Activated T-cell treated with anti-CD3 and anti-CD28 coated beads for 24 hours (primary cell): Measurements from ENCODE around the gene TMCC2.
"Not testable (repeated sequence)": the region's sequence is repeated elsewhere in the genome, so short reads cannot be mapped to it uniquely, and the experiment has no call there.

Experiments used
- DNase-seq: peaks from one replicate; pipeline ENCODE4 v3.0.0-alpha.2; 2020; ENCODE audit warnings: low read depth

Gene TMCC2, protein sequence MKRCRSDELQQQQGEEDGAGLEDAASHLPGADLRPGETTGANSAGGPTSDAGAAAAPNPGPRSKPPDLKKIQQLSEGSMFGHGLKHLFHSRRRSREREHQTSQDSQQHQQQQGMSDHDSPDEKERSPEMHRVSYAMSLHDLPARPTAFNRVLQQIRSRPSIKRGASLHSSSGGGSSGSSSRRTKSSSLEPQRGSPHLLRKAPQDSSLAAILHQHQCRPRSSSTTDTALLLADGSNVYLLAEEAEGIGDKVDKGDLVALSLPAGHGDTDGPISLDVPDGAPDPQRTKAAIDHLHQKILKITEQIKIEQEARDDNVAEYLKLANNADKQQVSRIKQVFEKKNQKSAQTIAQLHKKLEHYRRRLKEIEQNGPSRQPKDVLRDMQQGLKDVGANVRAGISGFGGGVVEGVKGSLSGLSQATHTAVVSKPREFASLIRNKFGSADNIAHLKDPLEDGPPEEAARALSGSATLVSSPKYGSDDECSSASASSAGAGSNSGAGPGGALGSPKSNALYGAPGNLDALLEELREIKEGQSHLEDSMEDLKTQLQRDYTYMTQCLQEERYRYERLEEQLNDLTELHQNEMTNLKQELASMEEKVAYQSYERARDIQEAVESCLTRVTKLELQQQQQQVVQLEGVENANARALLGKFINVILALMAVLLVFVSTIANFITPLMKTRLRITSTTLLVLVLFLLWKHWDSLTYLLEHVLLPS

DNA sequence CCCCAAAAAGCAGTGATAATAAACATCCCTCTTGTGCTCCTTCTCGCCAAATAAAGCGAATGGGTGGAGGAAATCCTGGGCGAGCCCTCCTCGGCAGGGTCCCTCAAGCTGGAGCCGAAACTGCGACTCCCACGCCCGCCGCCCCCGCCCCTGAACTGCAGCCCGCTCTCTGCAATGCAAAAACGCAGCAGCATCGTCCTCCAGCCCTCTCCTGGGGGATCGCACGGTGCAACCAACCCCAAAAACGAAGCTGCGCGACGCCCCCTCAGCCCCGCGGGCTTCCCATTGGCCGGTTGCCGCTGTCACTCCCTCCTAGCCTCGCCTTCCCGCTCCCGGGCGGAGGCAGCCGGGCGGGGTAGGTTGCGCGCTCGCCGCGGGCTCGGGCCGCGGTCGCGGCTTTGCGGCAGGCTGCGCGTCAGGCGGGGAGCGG, at the start of gene TMCC2:
Gene TMCC2, plus strand, starts transcription at position 363 of the 430 bp plus-strand sequence. CDS start 619 bp downstream, outside the sequence.
- DNase-seq = peak; percentile 70

DNA sequence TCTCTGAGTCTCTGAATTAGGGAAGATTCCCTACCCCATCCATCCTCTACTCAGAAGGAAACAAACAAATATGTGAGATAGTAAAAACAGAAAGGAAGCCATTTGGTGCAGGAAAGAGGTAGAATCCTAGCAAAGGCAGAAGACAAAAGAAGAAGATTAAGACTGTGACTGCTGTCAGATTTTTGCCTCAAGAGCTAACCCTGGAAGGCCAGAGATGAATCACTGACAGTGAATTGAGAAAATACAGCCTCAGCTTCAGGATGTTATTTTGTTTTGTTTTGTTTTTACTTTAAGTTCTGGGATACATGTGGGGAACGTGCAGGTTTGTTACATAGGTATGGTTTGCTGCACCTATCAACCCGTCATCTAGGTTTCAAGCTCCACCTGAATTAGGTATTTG, 47.9 kb upstream of the TMCC2 start:
- DNase-seq = no peak

DNA sequence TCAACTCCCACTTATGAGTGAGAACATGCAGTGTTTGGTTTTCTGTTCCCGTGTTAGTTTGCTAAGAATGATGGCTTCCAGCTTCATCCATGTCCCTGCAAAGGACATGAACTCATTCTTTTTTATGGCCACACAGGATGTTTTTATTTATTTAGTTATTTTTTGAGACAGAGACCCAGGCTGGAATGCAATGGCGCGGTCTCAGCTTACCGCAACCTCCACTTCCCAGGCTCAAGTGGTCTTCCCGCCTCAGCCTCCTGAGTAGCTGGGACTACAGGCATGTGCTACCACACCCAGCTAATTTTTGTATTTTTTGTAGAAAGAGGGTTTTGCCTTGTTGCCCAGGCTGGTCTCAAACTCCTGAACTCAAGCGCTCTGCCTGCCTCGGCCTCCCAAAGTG, 47.4 kb upstream of the TMCC2 start:
- DNase-seq = not testable (repeated sequence)

DNA sequence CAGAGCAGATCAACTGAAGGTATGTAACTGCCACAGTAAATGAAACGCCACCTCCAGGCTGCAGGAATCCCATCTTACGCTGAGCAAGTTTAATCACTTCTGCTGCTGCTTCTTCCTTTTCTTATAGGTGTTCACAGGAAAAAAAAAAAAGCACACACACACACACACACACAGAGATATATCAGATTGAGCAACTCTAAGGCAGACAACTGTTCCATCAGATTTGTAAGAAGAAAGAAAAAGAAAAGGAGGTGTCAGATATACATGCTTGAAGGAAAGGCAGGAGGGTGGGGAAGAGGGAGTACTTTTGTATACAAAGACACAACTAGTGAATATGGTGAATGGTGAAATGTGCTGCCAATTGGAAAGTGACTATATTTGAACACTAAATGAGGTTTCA, 44.8 kb upstream of the TMCC2 start:
- DNase-seq = no peak

DNA sequence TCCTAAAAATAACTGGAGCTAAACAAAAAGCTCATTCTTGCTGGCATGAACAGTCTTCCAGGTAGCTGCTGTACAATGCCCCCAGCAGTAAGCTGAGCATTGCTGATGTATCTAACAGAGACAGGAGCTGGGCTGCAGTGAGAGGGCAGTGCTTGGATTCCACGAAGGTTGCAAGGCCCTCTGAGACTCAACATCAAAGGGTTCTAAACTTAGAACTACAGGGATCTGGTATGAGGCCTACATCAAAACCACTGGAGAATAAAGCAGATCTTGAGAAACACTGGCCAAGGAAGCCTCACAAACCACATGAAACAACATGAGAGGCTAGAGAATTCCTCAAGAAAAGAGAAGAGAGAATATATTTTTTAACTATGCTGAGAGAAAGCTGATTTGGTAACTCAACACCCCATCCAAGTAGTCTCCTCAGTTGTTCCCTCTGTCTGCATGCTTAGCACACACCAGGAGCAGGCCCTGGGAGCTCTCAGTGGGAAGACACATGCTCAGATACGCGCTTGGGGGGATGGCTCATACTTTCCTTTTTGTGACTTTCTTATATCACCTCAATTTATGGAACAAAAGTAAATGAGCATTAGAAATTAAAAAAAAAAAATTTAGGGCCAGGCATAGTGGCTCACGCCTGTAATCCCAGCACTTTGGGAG, 43.9 kb upstream of the TMCC2 start:
- DNase-seq = no peak

DNA sequence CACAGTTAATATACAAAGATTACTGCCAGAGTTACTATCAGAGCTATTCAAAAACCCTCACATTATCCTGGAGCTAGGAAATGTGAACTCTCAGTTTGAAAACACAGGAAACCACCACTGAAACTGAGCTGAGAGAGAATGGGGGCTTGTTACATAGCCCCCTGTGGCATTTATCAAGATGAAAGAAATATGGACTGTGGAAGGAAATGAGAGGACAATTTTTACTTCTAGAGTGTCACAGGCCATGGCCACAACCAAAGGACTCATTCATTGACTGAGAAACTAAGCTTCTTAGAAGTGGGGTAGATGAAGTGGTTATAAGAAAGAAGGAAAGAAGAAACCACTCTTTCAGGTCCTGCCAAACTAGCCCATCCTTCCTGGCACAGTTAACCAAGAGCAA, 41.6 kb upstream of the TMCC2 start:
- DNase-seq = no peak

DNA sequence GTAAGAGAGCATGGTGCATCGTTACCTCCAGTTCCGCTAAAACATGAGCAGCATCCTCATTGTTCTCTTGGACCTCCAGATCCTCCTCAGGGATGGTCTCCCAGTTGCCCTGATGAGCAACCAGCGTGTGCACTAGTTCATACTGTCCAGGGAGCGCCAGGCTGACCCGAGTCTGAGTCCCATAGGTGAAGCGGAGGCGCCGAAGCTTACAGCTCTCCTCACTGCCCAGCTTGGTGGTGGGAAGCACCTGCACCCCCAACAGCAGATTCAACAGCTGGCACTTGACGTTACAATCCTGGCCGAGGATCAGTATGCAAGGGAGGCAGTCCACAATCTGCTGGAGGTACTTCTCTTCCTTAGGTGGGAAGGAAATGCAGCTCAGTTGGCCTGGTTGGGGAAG, 40.3 kb upstream of the TMCC2 start:
- no peak for DNase-seq

DNA sequence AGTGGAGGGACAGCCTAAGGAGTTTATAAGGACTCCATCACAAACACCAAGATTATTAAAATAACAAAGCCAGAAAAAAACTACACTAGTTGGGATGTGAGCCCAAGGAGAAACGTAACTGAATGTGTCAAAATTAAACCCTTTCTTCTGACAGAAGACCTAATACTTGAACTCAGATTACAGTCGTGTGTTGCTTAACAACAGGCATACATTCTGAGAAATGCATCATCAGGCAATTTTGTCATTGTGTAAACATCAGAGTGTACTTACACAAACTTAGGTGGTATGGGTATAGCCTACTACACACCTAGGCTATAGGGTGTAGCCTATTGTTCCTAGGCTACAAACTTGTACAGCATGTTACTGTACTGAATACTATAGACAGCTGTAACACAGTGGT, 39.6 kb upstream of the TMCC2 start:
- no peak for DNase-seq

DNA sequence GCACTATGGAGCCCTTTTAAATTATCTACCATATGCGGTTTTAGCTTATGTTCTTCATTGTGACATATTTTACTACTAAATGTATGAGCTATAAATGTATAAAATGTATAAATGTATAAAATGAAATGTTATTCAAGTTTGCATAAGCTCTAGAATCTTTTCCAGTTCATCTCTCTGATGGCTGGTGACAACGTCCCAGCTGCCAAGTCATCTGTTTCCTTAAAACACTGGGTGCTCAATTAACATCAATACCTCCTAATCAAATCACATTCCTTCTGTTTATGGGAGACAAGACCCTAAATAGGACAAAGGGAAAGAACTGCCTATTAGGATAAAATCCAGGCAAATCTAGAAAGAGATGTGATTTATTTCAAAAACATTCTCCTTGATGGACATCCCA, 39.1 kb upstream of the TMCC2 start:
- DNase-seq = no peak

DNA sequence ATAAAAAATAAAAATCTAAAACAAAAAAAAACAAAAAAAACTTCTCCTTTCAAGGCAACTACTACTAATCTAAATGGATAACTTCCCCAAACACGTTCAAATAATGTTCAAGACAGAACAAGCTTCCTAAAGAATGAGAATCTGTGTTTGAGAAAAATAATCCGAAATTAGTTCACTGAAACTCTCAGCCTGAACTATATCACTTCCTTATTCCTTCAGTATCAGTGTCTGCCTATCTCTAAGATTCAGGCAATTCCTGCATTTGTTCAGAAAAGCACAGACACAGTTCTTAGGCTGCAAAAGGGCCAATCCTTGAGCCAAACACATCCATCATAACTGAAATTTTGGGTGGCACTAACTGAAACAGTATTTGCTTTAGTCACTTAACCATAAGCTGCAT, 38.6 kb upstream of the TMCC2 start:
- DNase-seq = no peak

DNA sequence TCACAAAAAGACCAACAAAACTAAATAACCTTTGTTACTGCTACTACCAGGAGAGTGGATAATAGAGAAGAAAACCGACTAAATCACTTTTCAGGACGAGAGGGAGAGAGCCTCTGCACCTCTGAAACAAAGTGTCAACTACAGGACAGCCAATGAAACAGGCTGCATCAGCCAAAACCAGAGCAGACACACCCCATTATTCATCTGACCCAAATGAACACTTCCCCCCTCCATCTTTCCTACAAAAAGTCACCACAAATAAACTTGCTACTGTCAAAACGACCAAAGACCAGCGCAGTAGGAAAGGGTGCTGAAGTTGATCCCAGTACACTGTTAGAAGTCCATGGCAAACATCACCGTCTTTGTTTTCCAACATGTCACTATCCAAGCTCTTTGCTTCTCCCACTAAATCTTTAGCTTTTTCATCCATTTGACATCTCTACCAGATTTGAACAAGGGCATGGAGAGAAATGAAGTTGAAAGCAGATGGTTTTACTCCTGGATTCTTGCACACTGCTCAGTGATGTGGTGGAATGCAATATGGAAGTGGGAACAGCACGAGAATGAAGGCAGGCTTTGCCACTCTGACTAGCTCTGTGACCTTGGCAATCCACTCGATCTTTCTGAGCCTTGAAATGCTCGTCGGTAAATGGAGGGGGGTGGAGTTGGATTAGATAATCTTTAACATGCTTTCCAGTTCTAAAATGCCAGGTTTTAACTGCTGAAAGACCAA, 36.7 kb upstream of the TMCC2 start:
- no peak for DNase-seq

DNA sequence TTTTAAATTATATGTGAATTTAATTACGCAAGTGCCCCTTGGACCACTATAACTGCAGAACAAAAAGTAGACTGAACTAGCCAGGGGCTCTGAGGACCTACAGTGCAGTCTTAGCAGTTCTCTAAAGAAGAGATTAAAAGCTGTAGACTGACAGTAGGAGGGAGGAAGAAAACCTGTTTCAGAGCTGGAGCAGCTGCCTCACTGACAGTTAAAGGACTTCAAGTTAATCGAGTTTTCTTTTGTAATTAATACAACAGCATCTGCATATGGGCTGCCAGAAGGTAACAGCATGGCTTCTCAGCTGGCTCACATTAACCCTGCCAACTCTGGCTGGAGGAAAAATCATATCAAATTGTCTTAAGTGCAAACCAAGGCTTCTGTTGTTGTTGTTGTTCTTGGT, 36.1 kb upstream of the TMCC2 start:
- DNase-seq = no peak

DNA sequence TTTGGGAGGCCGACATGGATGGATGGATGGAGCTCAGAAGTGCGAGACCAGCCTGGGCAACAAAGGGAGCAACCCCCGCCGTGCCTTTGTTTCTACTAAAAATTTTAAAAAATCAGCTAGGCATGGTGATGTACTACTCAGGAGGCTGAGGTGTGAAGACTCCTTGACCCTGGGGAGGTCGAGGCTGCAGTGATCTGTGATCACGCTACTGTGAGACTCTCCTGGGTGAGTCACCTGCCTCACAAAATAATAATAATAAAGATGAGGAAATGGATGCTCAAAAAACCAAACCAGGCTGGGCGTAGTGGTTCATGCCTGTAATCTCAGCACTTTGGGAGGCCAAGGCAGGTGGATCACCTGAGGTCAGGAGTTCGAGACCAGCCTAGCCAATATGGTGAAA, 35.5 kb upstream of the TMCC2 start:
- no peak for DNase-seq

DNA sequence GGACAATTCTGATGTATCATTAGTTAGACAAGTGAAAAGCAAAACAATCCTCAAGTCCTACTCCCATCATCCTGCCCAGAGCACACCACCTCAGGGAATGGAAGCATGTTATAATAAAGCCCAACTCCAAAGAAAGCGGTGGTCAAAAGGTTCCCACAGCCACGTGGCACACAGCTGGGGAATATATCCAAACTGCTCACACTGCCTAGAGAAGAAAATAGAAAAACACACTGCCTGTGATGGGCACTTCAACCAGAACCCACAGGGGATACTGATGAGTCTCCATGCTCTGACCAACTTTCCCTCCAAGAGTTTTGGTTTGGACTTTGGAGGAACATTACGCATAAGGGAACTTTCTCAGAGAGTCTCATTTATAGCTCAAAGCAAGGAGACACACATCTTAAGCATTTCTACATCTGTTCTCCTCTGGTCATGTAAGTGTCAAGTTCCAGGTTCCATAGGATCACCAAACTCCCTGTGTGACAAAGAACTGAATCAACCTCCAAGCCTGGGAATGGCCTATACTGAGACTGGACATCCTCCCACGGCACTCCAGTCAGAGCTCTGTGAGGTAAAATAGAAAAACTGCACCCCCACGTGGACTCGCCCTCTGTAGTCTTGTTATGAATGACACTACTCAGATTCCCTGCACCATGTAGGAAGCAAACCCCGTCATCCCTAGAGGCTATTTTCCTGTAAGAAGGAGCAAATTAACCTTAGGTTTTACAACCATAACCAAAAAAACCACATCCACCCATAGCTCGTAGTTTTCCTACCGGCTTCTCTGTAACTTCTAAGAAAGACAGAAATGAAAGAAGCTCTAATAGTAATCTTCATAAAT, 28.4 kb upstream of the TMCC2 start:
- DNase-seq = peak; percentile 37

DNA sequence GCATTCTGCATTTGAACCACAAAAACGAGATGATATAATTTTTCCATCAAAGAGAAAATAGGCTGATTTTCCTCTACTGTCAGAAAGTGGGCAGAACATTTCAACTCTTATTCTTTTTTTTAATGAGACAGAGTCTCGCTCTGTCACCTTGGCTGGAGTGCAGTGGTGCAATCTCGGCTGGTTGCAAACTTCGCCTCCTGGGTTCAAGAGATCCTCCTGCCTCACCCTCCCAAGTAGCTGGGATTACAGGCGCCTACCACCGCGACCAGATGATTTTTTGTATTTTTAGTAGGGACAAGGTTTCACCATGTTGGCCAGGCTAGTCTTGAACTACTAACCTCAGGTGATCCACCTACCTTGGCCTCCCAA, 27.8 kb upstream of the TMCC2 start:
- no peak for DNase-seq

DNA sequence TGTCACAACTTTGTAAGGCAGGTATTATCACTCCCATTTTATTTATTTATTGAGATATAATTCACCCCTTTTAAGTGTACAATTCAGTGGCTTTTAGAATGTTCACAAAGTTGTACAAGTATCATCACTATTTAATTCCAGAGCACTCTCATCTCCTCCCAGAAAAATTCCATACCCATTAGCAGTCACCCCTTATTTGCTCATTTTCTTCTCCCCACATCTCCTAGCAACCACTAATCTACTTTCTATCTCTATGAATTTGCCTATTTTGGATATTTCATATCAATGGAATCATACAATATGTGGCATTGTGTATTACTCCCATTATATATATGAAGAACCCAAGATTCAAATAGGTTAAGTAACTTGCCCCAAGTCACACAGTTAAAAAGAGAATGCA, 23.2 kb upstream of the TMCC2 start:
- DNase-seq = no peak

DNA sequence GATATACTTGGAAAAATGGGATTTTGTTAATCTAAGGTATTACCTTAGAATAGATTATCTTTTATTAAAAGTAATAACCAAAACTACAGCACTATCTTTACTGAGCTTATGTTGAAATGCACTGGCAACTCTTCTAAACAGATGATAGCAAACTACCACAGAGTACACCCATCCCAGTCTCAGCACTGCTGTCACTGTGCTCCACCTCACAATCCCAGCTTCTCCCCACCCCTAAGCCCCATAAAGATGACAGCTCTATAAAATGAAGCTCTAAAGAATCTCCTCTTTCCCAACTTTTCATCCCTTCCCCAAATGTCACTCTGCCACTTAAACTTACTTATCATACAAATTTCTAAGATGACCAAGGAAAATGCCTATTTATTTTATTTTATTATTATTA, 22.7 kb upstream of the TMCC2 start:
- DNase-seq = no peak

DNA sequence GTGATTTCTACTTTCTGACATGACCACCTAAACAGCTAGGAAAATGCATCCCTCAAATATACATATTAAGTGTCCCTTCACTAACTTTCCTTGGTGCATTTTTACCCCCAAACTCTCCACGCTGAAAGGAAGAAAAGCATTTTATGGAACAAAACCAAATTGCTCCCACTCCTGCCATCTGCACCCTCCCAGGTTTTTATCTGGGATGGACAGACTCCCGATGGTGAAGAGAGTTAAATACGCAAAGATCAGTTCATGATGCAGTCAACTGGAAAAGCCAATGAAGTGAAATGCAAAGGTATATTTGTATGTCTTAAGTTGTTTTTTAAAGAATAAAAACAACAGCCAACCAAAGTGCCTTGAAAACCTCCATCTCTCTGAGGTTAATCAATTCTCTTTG, 18.9 kb upstream of the TMCC2 start:
- DNase-seq = no peak

DNA sequence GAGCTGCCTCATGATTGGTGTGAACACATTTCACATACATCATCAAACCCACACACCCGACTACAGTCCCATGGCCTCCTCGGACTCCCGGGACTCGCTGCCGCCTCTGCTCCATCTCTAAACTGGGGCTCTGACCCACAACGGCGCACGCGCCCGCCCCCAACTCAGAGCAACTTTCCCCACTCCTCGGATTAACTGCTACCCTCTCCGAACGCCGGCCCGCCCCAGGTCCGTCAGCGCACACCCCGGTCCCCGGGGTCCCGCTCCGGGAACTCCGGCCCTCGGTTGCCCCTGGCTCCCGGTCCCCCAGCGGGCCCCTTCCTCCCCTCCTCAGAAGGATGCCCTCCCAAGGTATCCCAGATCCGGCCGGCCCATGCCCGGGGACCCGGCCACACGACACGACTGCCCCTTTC, 17.0 kb upstream of the TMCC2 start:
- peak; percentile 1 for DNase-seq

DNA sequence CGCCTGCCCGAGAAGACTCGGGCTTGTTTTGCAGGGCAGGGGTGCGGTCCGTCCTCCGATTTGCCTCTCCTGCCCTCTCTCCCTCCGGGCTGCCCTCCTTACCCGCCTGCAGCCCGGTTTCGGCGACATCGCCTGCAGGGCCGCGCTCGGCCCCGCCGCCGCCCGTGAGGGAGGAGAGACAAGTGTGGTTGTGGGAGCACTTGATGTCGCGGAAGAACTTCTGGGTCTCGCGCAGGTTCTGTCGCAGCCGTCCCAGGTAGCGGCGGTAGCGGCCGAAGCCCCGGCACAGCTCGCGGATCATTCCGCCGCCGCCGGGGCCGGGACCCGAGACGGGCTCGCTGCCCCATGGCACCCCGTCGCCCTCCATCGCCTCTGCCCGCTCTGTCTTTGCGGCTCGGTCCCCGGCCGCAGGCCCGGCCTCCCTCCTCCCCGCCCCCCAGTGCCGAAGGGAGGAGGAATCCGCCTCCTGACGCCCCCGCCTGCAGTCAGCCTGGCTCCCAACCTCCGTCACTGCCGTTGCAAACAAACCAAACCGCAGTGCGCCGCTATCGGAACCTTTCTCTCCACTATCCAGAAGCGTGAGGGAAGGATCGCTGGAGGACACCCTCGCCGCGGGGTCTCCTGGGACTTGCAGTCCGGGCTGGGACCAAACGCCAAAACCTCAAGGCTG, 16.4 kb upstream of the TMCC2 start, which contains the start of gene DSTYK:
Gene DSTYK, minus strand, starts transcription at position 534 of the 670 bp plus-strand sequence. Its CDS starts 167 bp downstream, at position 367.
- peak; percentile 90 for DNase-seq
